ENCODE measurements around the gene CCDC88B.

The CCDC88B gene

GRCh38 chr11:64384028-64384737, 44.2 kb downstream of the CCDC88B start:
- no peak for DNase-seq

GRCh38 chr11:64384981-64385944, 45.3 kb downstream of the CCDC88B start:
- DNase-seq = peak; percentile 64

GRCh38 chr11:64385945-64386704, 46.1 kb downstream of the CCDC88B start:
- no peak for DNase-seq

- no peak for DNase-seq
These were observed 47.9 kb downstream of the CCDC88B start for GRCh38 chr11:64387916-64388315.

GRCh38 chr11:64388894-64389293, 48.9 kb downstream of the CCDC88B start:
- DNase-seq = no peak

GRCh38 chr11:64389851-64390250, 49.8 kb downstream of the CCDC88B start:
- DNase-seq = no peak

- DNase-seq = no peak
These were observed 50.6 kb downstream of the CCDC88B start for GRCh38 chr11:64390558-64390957.

- no peak for DNase-seq
These were observed 51.8 kb downstream of the CCDC88B start for GRCh38 chr11:64391839-64392238.

GRCh38 chr11:64395545-64396078, 55.6 kb downstream of the CCDC88B start:
- peak in 1 of 2 donors; percentile 46 for DNase-seq

- DNase-seq = no peak
These were observed 56.1 kb downstream of the CCDC88B start for GRCh38 chr11:64396079-64396591.

GRCh38 chr11:64400102-64400501, 60.1 kb downstream of the CCDC88B start:
- peak; percentile 26 to 50 for DNase-seq

- DNase-seq = no peak
These were observed 60.7 kb downstream of the CCDC88B start for GRCh38 chr11:64400667-64401066.

GRCh38 chr11:64401775-64402174, 61.8 kb downstream of the CCDC88B start:
- no peak for DNase-seq

- DNase-seq = no peak
These were observed 63.1 kb downstream of the CCDC88B start for GRCh38 chr11:64403106-64403505.

- no peak for DNase-seq
These were observed 66.4 kb downstream of the CCDC88B start for GRCh38 chr11:64406221-64406946.

All from inflammatory macrophage treated with lipopolysaccharide for 1 hour (primary cell).